Cardiac muscle cell (in vitro differentiated cells and primary cell): ENCODE data around the gene LDB2. TPM values are rescaled to one million over a fixed set of nuclear protein-coding genes. Genes with fewer than 3 reads are reported as not detected.

Experiments
- DNase-seq, 2 donors: peaks; one replicate each; pipeline versions ENCODE4 v3.0.0 to v3.0.0-alpha.2; 2010 to 2017; ENCODE audit warnings: low read depth in 1 of 2, low spot score in 1 of 2
- H3K27ac ChIP-seq: fragments of 200-600 bp; sonication (generic); 2 replicates; pipeline ENCODE4 v1.5.1; 2016
- H3K27me3 ChIP-seq: fragments of 200-600 bp; sonication (generic); 2 replicates; pipeline ENCODE4 v1.6.0; 2016; ENCODE audit warnings: control low read depth
- H3K36me3 ChIP-seq: fragments of 200-600 bp; sonication (generic); 2 replicates; pipeline ENCODE4 v1.5.1; 2016; ENCODE audit warnings: control low read depth
- H3K4me1 ChIP-seq: fragments of 200-600 bp; sonication (generic); 2 replicates; pipeline ENCODE4 v1.8.1; 2017; ENCODE audit warnings: low read depth, mild to moderate bottlenecking, mixed run types
- H3K4me3 ChIP-seq: fragments of 200-600 bp; sonication (generic); 2 replicates; pipeline ENCODE4 v1.5.1; 2016; ENCODE audit warnings: mild to moderate bottlenecking
- H3K9me3 ChIP-seq: fragments of 200-600 bp; sonication (generic); 2 replicates; pipeline ENCODE4 v1.5.1; 2017; ENCODE audit warnings: low read depth, mild to moderate bottlenecking, control low read depth
- CTCF ChIP-seq: IDR thresholded peaks from 2 replicates; pipeline ENCODE4 v1.5.1; 2012; ENCODE audit warnings: low read depth, mild to moderate bottlenecking, low read length
- polyA plus RNA-seq: library from polyadenylated mRNA; unstranded; fragments of >200 nt; fragmentation: Nextera tagmentation; extraction: Ambion mirVana; gene quantifications from 2 replicates; pipeline ENCODE4 v1.2.1, GENCODE V29; 2016
- total RNA-seq: library from RNA; depleted of rRNA; stranded (reverse); fragments of >200 nt; gene quantifications from 2 replicates; pipeline ENCODE4 v1.2.3, GENCODE V29; 2016

Gene LDB2
- total and polyA plus RNA-seq, 2 experiments from 2014 or later: 10.4 to 12.4 TPM

GRCh38 chr4:16764622-16765021 lies 133.8 kb downstream of the LDB2 start:
- H3K4me3 ChIP-seq: no peak overlapping the region
- H3K9me3 ChIP-seq: no peaks in the 10 kb centered on the region
- peak; percentile 31 for TF ChIP-seq CTCF
- H3K27ac ChIP-seq: no peak overlapping the region
- no peaks in the 10 kb centered on the region for H3K36me3 ChIP-seq
- H3K27me3 ChIP-seq: no peaks in the 10 kb centered on the region
- DNase-seq: peak; percentile 20 to 25
- no peaks in the 10 kb centered on the region for H3K4me1 ChIP-seq

- H3K9me3 ChIP-seq: no peaks in the 10 kb centered on the region
- no peaks in the 10 kb centered on the region for H3K27me3 ChIP-seq
- H3K4me3 ChIP-seq: no peak overlapping the region
- no peak for TF ChIP-seq CTCF
- peak in 1 of 2 donors; percentile 14 for DNase-seq
- no peak overlapping the region for H3K27ac ChIP-seq
- H3K36me3 ChIP-seq: no peaks in the 10 kb centered on the region
- H3K4me1 ChIP-seq: peaks cover 5% of the 10 kb centered on the region
Observed at GRCh38 chr4:16760617-16761363, 137.7 kb downstream of the LDB2 start.

GRCh38 chr4:16759931-16760582 lies 138.4 kb downstream of the LDB2 start:
- H3K9me3 ChIP-seq: no peaks in the 10 kb centered on the region
- H3K4me3 ChIP-seq: no peak overlapping the region
- no peak overlapping the region for H3K27ac ChIP-seq
- peak in 1 of 2 donors; percentile 14 for DNase-seq
- no peaks in the 10 kb centered on the region for H3K27me3 ChIP-seq
- TF ChIP-seq CTCF: no peak
- peaks cover 5% of the 10 kb centered on the region for H3K4me1 ChIP-seq
- H3K36me3 ChIP-seq: no peaks in the 10 kb centered on the region

GRCh38 chr4:16758816-16759215 lies 139.6 kb downstream of the LDB2 start:
- no peak for TF ChIP-seq CTCF
- no peak for DNase-seq
- Histone ChIP-seq H3K36me3 (no peaks in the 10 kb centered on the region), H3K27me3 (no peaks in the 10 kb centered on the region), H3K4me1 (peaks cover 5% of the 10 kb centered on the region), H3K4me3 (no peak overlapping the region), H3K27ac (no peak overlapping the region), H3K9me3 (no peaks in the 10 kb centered on the region)

- no peak for DNase-seq
- TF ChIP-seq CTCF: no peak
- H3K4me3 ChIP-seq: no peak overlapping the region
- no peaks in the 10 kb centered on the region for H3K9me3 ChIP-seq
- H3K27ac ChIP-seq: no peak overlapping the region
- H3K4me1 ChIP-seq: peaks cover 5% of the 10 kb centered on the region
- no peaks in the 10 kb centered on the region for H3K36me3 ChIP-seq
- H3K27me3 ChIP-seq: no peaks in the 10 kb centered on the region
Observed at GRCh38 chr4:16758255-16758654, 140.2 kb downstream of the LDB2 start.
